DMS79 (cell line): Measurements from ENCODE around the gene TCTN2.

Source experiments
- DNase-seq: peaks from one replicate; lab custom pipeline; 2025; lab: John Stamatoyannopoulos, UW

TCTN2 gene

GRCh38 chr12:123686636-123687190 lies 15.8 kb downstream of the TCTN2 start:
- no peak for DNase-seq

GRCh38 chr12:123690191-123690840 lies 19.4 kb downstream of the TCTN2 start:
- DNase-seq, result no peak

GRCh38 chr12:123696207-123696606 lies 25.3 kb downstream of the TCTN2 start:
- no peak for DNase-seq

- no peak for DNase-seq
Observed at GRCh38 chr12:123696646-123697045, 25.7 kb downstream of the TCTN2 start.

- no peak for DNase-seq
Observed at GRCh38 chr12:123705935-123706334, 35.0 kb downstream of the TCTN2 start.

- DNase-seq, result no peak
Observed at GRCh38 chr12:123707466-123707865, 36.6 kb downstream of the TCTN2 start.

- no peak for DNase-seq
Observed at GRCh38 chr12:123712780-123713319, 41.9 kb downstream of the TCTN2 start.

GRCh38 chr12:123713398-123713797 lies 42.5 kb downstream of the TCTN2 start:
- DNase-seq, result no peak

GRCh38 chr12:123713823-123714585 lies 43.1 kb downstream of the TCTN2 start:
- DNase-seq, result no peak

GRCh38 chr12:123715195-123715594 lies 44.3 kb downstream of the TCTN2 start:
- no peak for DNase-seq

GRCh38 chr12:123717350-123717749 lies 46.4 kb downstream of the TCTN2 start:
- no peak for DNase-seq

- DNase-seq, result no peak
Observed at GRCh38 chr12:123720141-123720814, 49.4 kb downstream of the TCTN2 start.

GRCh38 chr12:123721245-123721644 lies 50.3 kb downstream of the TCTN2 start:
- DNase-seq, result no peak

- no peak for DNase-seq
Observed at GRCh38 chr12:123723011-123723410, 52.1 kb downstream of the TCTN2 start.

- DNase-seq, result no peak
Observed at GRCh38 chr12:123723765-123724164, 52.9 kb downstream of the TCTN2 start.

GRCh38 chr12:123726244-123726643 lies 55.3 kb downstream of the TCTN2 start:
- DNase-seq, result no peak

GRCh38 chr12:123726962-123727361 lies 56.0 kb downstream of the TCTN2 start:
- DNase-seq, result no peak

- DNase-seq, result no peak
Observed at GRCh38 chr12:123727878-123728277, 57.0 kb downstream of the TCTN2 start.

- no peak for DNase-seq
Observed at GRCh38 chr12:123731596-123731995, 60.7 kb downstream of the TCTN2 start.

GRCh38 chr12:123732251-123732650 lies 61.3 kb downstream of the TCTN2 start:
- no peak for DNase-seq

- DNase-seq, result no peak
Observed at GRCh38 chr12:123733229-123733628, 62.3 kb downstream of the TCTN2 start.

- no peak for DNase-seq
Observed at GRCh38 chr12:123734268-123734667, 63.4 kb downstream of the TCTN2 start.
